GM23338 (cell line): Measurements from ENCODE around the gene PTPRZ1. TPM values are rescaled to one million over a fixed set of nuclear protein-coding genes. Genes with fewer than 3 reads are reported as not detected.

Source experiments
- ATAC-seq: fragments of 200-7000 bp; cut with Tn5 transposase; 3 replicates; pipeline ENCODE4 v1.9.1; 2020
- DNase-seq: peaks from one replicate; pipeline ENCODE4 v3.0.0-alpha.2; 2015; ENCODE audit warnings: low spot score
- H2AFZ ChIP-seq: fragments of 200-600 bp; sonication (generic); 2 replicates; pipeline ENCODE4 v1.8.0; 2016; ENCODE audit warnings: antibody characterized with exemption, mild to moderate bottlenecking, moderate library complexity
- H3F3A ChIP-seq: fragments of 200-600 bp; sonication (generic); replicated peaks from 2 replicates; pipeline ENCODE4 v1.8.0; 2017; ENCODE audit warnings: antibody characterized with exemption, mixed run types, low read depth
- H3K27ac ChIP-seq: fragments of 200-600 bp; sonication (generic); 2 replicates; pipeline ENCODE4 v1.6.1; 2016; ENCODE audit warnings: low read depth
- H3K27me3 ChIP-seq: fragments of 200-600 bp; sonication (generic); 2 replicates; pipeline ENCODE4 v1.8.0; 2016; ENCODE audit warnings: mild to moderate bottlenecking, mixed run types, moderate library complexity; ENCODE audit not compliant: insufficient read depth
- H3K36me3 ChIP-seq: fragments of 200-600 bp; sonication (generic); 2 replicates; pipeline ENCODE4 v1.8.0; 2016; ENCODE audit warnings: mild to moderate bottlenecking; ENCODE audit not compliant: insufficient read depth
- H3K4me1 ChIP-seq: fragments of 200-600 bp; sonication (generic); 2 replicates; pipeline ENCODE4 v1.8.0; 2016; ENCODE audit warnings: mild to moderate bottlenecking, moderate library complexity; ENCODE audit not compliant: insufficient read depth
- H3K4me2 ChIP-seq: fragments of 200-600 bp; sonication (generic); 2 replicates; pipeline ENCODE4 v1.7.1; 2017; ENCODE audit warnings: mixed run types
- H3K4me3 ChIP-seq: fragments of 200-600 bp; sonication (generic); 2 replicates; pipeline ENCODE4 v1.6.1; 2016; ENCODE audit warnings: mixed run types
- H3K79me2 ChIP-seq: fragments of 200-600 bp; sonication (generic); replicated peaks from 2 replicates; pipeline ENCODE4 v1.8.0; 2017; ENCODE audit warnings: mild to moderate bottlenecking; ENCODE audit not compliant: insufficient read depth
- H3K9me2 ChIP-seq: fragments of 200-600 bp; sonication (generic); 2 replicates; pipeline ENCODE4 v1.8.0; 2017; ENCODE audit not compliant: insufficient read depth
- H4K20me1 ChIP-seq: fragments of 200-600 bp; sonication (generic); replicated peaks from 2 replicates; pipeline ENCODE4 v1.8.0; 2017; ENCODE audit warnings: mild to moderate bottlenecking; ENCODE audit not compliant: insufficient read depth
- H3K27ac Mint-ChIP-seq: 2 replicates; pipeline ENCODE4 v1.8.0; 2020; ENCODE audit warnings: inconsistent platforms, mild to moderate bottlenecking, moderate library complexity, mixed read lengths
- H3K27me3 Mint-ChIP-seq: 3 replicates; pipeline ENCODE4 v1.8.0; 2022; ENCODE audit warnings: low read depth, mild to moderate bottlenecking, moderate library complexity, mixed read lengths, inconsistent platforms; ENCODE audit not compliant: insufficient read depth, poor library complexity
- H3K36me3 Mint-ChIP-seq: 3 replicates; pipeline ENCODE4 v1.8.0; 2021; ENCODE audit warnings: low read depth, mild to moderate bottlenecking, inconsistent platforms, moderate library complexity, mixed read lengths
- H3K4me1 Mint-ChIP-seq: 3 replicates; pipeline ENCODE4 v1.8.0; 2020; ENCODE audit warnings: mild to moderate bottlenecking, inconsistent platforms, mixed read lengths
- H3K4me3 Mint-ChIP-seq: 3 replicates; pipeline ENCODE4 v1.8.0; 2021; ENCODE audit warnings: moderate library complexity, mild to moderate bottlenecking, inconsistent platforms, mixed read lengths
- H3K9me3 Mint-ChIP-seq: 3 replicates; pipeline ENCODE4 v1.8.0; 2020; ENCODE audit warnings: moderate library complexity, mild to moderate bottlenecking, inconsistent platforms, mixed read lengths
- CREB1 ChIP-seq: fragments of 250-450 bp; sonication (Bioruptor Pico); IDR thresholded peaks from 2 replicates; pipeline ENCODE4 v1.5.0; 2020; ENCODE audit warnings: low read depth, mild to moderate bottlenecking, moderate library complexity
- CTCF ChIP-seq, 2 experiments: fragments of 200-600 bp in 1 of 2; sonication (generic) in 1 of 2; conservative IDR thresholded peaks; 2 replicates each; pipeline versions ENCODE4 v1.5.1 to v1.6.1; 2016 to 2017; ENCODE audit warnings: antibody characterized with exemption in 2 of 2, low read depth in 2 of 2, mild to moderate bottlenecking in 2 of 2, moderate library complexity in 1 of 2
- ETS1 ChIP-seq: IDR thresholded peaks from 2 replicates; pipeline ENCODE4 v1.6.1; 2016; ENCODE audit warnings: antibody characterized with exemption
- EZH2 ChIP-seq: fragments of 200-600 bp; sonication (generic); IDR thresholded peaks from one replicate; pipeline ENCODE4 v1.8.0; 2017; ENCODE audit warnings: antibody characterized with exemption, mild to moderate bottlenecking, low read depth; ENCODE audit not compliant: unreplicated experiment
- EZH2phosphoT487 ChIP-seq: fragments of 200-600 bp; sonication (generic); IDR thresholded peaks from one replicate; pipeline ENCODE4 v1.8.1; 2018; ENCODE audit warnings: antibody characterized with exemption; ENCODE audit not compliant: unreplicated experiment
- JUNB ChIP-seq: IDR thresholded peaks from one replicate; pipeline ENCODE4 v1.6.1; 2016; ENCODE audit warnings: antibody characterized with exemption; ENCODE audit not compliant: unreplicated experiment
- NANOG ChIP-seq: IDR thresholded peaks from 2 replicates; pipeline ENCODE4 v1.6.1; 2016; ENCODE audit warnings: antibody characterized with exemption, borderline replicate concordance
- POLR2AphosphoS5 ChIP-seq: IDR thresholded peaks from 2 replicates; pipeline ENCODE4 v1.6.1; 2016; ENCODE audit warnings: antibody characterized with exemption, low read depth
- REST ChIP-seq: IDR thresholded peaks from one replicate; pipeline ENCODE4 v1.6.1; 2018; ENCODE audit warnings: antibody characterized with exemption; ENCODE audit not compliant: unreplicated experiment
- STAT1 ChIP-seq: IDR thresholded peaks from one replicate; pipeline ENCODE4 v1.6.1; 2016; ENCODE audit warnings: antibody characterized with exemption; ENCODE audit not compliant: unreplicated experiment
- ZNF114 ChIP-seq: fragments of 250-450 bp; sonication (Bioruptor Pico); IDR thresholded peaks from 2 replicates; pipeline ENCODE4 v1.5.0; 2020; ENCODE audit warnings: mild to moderate bottlenecking, moderate library complexity
- ZNF331 ChIP-seq: fragments of 250-450 bp; sonication (Bioruptor Pico); IDR thresholded peaks from 2 replicates; pipeline ENCODE4 v1.5.0; 2020; ENCODE audit warnings: low read depth, mild to moderate bottlenecking, moderate library complexity
- ZNF462 ChIP-seq: fragments of 250-450 bp; sonication (Bioruptor Pico); IDR thresholded peaks from 2 replicates; pipeline ENCODE4 v1.5.0; 2020; ENCODE audit warnings: mild to moderate bottlenecking, moderate library complexity
- polyA plus RNA-seq: library from polyadenylated mRNA; unstranded; fragments of >200 nt; fragmentation: Nextera tagmentation; extraction: Ambion mirVana; gene quantifications from 2 replicates; pipeline ENCODE4 v1.2.1, GENCODE V29; 2016
- total RNA-seq: library from RNA; depleted of rRNA; stranded (reverse); fragments of >200 nt; shearing (Covaris generic); gene quantifications from 2 replicates; pipeline ENCODE4 v1.2.3, GENCODE V29; 2014

The PTPRZ1 gene
- total and polyA plus RNA-seq, 2 experiments from 2014 or later = 160 to 230 TPM

- Histone ChIP-seq H2AFZ (no peak overlapping the region), H3K4me3 (no peak overlapping the region), H3K4me1 (peaks cover 17% of the 10 kb centered on the region), H3K79me2 (no peaks in the 10 kb centered on the region), H3K36me3 (peaks cover 26% of the 10 kb centered on the region), H3K4me2 (no peak overlapping the region), H3K9me2 (no peaks in the 10 kb centered on the region), H3K27me3 (no peaks in the 10 kb centered on the region), H3F3A (peaks cover 2% of the 10 kb centered on the region; the same call in 1 of the 2 replicates), H4K20me1 (no peaks in the 10 kb centered on the region), H3K27ac (no peak overlapping the region)
- ATAC-seq (no peak), DNase-seq (no peak)
- Mint-ChIP-seq H3K9me3 (no peaks in the 10 kb centered on the region), H3K27me3 (no peaks in the 10 kb centered on the region), H3K27ac (no peak overlapping the region), H3K4me3 (no peak overlapping the region), H3K36me3 (peaks cover 59% of the 10 kb centered on the region), H3K4me1 (peaks cover 28% of the 10 kb centered on the region)
- TF ChIP-seq STAT1 (no peak), REST (no peak), CTCF (conservative IDR thresholded peaks at IDR 0.05; ENCODE audit: low read depth in 2 of 2) (no peak), NANOG (no peak), ZNF114 (CRISPR knock-in tag) (no peak), JUNB (no peak), EZH2phosphoT487 (no peak), ZNF462 (CRISPR knock-in tag) (no peak), ETS1 (no peak), CREB1 (CRISPR knock-in tag) (no peak), POLR2AphosphoS5 (no peak), ZNF331 (CRISPR knock-in tag) (no peak), EZH2 (no peak)
These were observed 182.1 kb downstream of the PTPRZ1 start for GRCh38 chr7:122055073-122055472.
